Activated CD4-positive, CD25-positive, alpha-beta regulatory T cell treated with anti-CD3 and anti-CD28 coated beads, Interleukin-2, amount 50 U/mL, for 16 hours (primary cell): ENCODE data around the gene VAMP5.
"Not testable (repeated sequence)": the region's sequence is repeated elsewhere in the genome, so short reads cannot be mapped to it uniquely, and the experiment has no call there.

Experiments used
- DNase-seq: peaks from one replicate; pipeline ENCODE4 v3.0.0-alpha.2; 2020; ENCODE audit warnings: low read depth, low spot score

The VAMP5 gene

GRCh38 chr2:85550486-85550885 is 33.7 kb upstream of the VAMP5 start:
- no peak for DNase-seq

GRCh38 chr2:85551698-85552678 is 32.2 kb upstream of the VAMP5 start:
- DNase-seq: peak; percentile 85

- no peak for DNase-seq
These were observed 31.0 kb upstream of the VAMP5 start for GRCh38 chr2:85553184-85553583.

- no peak for DNase-seq
These were observed 29.1 kb upstream of the VAMP5 start for GRCh38 chr2:85554980-85555612.

GRCh38 chr2:85557130-85557529 is 27.1 kb upstream of the VAMP5 start:
- no peak for DNase-seq

DNA sequence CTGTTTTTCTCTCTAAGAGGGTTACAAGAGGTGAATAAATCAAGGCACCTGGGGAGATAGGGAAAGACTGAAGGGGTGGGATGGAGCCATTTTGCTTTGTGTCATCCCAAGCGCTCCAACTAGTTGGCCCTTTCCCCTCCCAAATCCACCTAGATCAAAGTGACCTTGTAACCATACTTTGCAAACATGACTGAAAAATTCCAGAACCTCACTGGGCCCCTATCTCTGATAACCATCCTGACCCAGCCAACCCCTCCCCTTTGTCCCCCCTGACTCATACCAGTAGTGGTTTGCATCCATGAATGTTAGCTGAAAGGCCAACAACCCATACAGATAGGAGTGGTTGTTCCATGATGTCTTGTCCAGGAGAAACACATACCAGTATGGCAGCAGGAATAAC is 26.1 kb upstream of the VAMP5 start:
- DNase-seq: no peak

DNA sequence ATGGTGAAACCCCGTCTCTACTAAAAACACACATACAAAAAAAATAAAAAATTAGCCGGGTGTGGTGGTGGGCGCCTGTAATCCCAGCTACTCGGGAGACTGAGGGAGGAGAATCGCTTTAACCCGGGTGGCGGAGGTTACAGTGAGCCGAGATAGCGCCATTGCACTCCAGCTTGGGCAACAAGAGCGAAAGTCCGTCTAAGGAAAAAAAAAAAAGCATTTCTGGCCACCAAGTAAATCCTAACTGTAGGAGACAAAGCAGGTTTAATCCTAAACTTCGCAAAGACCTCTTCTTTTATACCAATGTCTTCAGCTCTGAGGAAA is 23.9 kb upstream of the VAMP5 start:
- DNase-seq: not testable (repeated sequence)

GRCh38 chr2:85560812-85561279 is 23.4 kb upstream of the VAMP5 start:
- DNase-seq: no peak

DNA sequence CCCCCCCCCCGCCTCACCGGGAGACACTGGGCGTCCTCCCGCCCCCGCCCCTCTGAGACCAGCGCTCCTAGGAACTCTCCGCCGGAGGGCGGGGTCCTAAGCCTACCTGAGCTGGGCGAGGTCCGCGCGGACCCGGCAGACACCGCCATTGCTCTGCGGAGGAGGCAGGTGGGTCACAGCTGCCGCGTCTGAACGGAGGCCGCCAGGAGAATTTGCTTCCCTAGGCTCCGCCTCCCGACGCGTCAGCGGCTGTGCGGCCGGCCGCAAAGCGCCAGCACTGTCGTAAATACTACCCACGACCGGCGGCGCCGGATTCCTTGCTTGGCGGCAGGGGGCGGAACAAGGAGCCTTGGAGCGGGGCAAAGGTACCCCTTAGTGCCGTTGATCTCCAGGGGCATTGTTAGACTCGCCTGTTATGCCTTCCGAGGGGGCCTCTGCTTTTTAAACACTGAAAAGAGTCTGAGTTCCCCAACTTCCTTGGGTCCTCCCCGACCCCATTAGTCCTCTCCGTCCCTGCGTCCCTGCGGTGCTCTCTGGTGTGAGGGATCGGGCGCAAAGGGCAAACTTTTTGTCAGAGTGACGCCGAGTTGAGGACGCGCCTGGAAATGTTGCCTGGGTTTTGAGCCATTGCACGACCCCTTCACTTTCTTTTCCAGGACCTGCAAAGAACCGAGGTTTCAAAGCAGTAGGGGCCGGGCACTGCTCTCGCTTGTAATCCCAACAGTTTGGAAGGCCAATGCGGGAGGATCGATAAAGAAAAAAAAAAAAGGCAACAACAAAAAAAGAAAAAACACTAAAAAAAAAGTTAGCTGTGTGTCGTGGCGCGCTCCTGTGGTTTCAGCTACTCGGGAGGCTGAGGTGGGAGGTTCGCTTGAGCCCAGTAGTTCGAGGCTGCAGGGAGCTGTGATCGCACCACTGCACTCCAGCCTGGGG is 22.7 kb upstream of the VAMP5 start, which contains the start of gene GGCX:
Gene GGCX (minus strand): TSS at position 214 of the 933 bp plus-strand sequence. CDS start 65 bp downstream, at position 149.
- peak; percentile 91 for DNase-seq

DNA sequence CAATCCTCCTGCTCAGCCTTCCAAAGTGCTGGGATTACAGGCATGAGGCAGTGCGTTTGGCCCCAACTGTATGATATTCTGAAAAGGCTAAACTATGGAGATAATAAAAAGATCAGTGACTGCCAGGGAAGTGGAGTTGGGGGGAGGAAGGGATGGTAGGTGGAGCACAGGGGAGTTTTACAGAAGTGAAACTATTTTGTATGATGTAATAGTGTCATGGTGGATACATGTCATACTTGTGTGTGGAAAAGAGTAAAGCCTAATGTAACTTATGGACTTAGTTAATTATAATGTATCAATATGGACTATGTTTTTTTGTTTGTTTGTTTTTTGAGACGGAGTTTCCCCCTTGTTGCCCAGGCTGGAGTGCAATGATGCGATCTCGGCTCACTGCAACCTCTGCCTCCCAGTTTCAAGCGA is 20.1 kb upstream of the VAMP5 start:
- no peak for DNase-seq

DNA sequence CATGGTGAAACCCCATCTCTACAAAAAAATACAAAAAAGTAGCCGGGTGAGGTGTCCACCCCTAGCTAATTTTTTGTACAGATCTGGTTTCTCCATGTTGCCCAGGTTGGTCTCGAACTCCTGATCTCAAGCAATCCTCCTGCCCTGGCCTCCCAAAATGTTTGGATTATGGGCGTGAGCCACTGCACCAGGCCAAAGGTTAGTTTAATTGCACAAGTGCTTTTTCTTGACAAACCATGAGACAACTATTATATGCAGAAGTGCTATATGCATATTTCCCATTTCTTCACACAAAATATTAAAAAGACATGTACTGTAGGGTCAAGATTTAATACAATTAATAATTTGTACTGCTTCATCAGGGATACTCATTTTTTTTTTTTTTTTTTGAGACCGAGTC is 18.0 kb upstream of the VAMP5 start:
- DNase-seq: no peak

GRCh38 chr2:85575739-85576138 is 8.5 kb upstream of the VAMP5 start:
- no peak for DNase-seq

GRCh38 chr2:85577063-85577385 is 7.2 kb upstream of the VAMP5 start:
- DNase-seq: no peak

DNA sequence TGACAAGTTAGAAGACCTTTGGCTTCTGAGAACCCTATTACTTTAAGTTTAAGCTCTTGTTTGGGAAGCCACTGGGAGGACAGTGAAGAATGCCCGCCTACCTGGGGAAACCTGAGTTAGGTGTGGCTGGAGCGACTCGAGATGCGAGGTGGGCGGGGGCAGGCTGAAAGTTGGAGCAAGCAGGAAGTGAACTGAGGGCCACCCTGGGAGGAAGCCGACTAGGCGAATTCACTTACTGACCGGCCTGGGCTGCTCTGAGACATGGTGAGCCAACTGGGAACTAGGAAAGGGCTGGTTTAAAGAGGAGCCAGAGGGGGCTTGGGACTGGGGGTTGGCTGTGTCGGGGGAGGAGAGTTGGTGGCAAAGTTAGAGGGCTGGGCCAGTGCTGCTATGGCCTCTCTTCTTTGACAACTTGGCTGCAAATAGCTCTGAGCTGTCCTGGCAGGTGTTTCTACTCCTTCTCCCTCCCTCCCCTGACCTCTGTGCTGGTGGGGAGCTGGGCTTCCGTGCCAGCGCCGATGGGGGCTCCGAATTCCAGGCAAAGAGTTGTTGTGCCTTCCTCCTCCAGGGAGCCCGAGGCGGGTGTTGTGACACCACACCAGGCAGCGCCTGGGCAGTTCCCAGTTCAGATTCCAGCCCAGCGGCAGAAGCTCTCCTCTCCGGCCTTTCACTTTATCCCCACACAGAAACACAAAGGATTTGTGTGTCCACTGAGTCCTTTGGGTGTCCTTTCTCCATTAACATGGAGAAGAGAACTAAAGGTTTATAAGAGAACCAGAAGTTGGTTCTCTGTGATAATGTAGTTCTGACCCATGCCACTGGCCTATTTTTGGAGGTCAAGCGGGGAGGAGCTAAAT is 6.6 kb upstream of the VAMP5 start, which contains the start of gene VAMP8:
Gene VAMP8 (plus strand): TSS at position 201 of the 857 bp plus-strand sequence. CDS start 61 bp downstream, at position 262.
- DNase-seq: peak; percentile 28

DNA sequence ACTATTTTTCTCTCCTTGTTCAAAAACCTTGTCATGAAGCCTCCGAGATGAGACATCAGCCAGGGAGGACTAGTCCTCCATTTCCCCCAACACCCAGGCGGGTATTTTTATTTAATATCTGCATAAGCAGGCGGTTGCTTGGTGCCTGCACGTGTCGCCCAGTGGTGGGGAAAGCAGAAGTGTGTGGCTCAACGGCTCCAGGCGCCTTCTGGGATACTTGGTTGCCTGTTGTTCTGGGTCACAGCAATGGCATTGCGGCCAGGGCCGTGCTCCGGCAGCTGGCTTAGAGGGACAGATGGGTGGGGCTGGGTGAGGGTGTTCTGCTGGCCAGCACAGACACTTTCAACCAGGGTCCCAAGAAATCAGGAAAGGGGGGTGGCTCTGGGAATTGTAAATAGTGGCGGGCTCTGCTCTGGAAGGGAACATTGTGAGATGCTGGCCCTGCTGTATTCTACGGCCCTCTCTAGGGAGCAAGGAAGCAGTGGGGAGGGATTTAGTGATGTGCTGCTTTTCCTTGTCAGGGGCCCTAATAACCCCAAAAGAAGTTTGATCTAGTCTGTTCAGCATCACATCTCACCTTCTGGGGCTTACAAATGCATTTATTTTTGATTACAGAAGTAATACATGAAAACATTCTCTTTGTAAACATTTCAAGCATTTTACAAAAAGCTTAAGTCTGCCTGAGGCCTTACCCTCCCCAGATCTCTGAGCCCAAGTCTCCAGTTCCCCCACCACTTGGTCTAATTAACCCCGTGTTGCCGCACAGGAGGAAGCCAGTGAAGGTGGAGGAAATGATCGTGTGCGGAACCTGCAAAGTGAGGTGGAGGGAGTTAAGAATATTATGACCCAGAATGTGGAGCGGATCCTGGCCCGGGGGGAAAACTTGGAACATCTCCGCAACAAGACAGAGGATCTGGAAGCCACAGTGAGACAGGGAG is 5.7 kb upstream of the VAMP5 start:
- no peak for DNase-seq

DNA sequence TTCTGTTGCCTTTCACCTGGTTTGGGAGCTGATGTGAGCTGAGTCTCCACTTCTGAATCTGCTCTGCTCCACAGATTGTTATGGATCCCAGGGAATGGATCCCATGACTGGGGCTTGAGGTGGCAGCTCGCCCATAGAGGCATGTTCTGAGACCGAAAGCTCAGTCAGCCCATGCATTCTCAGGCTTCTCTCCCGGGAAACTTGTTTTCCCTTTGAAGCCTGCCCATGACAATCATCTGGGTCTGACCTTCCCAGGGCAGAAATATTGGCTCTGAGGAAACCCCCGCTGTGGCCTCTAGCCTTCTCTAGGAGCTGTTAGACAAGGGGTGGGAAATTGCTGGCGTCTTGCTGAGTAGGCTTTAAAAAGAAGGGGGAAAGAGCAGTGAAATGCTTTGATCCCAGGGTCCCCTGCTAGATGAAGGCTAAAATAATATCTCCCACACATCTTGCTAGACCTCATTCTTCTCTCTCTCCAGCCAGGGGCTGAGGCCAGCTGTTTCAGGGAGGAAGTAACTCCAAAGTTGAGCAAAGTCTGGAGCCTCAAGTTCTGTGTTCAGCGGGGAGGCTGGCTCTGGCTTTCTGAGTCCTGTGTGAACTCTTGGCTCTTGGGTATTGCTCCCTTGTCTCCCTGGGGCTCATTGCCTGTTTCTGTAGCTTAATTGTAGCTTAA is 4.8 kb upstream of the VAMP5 start:
- no peak for DNase-seq

DNA sequence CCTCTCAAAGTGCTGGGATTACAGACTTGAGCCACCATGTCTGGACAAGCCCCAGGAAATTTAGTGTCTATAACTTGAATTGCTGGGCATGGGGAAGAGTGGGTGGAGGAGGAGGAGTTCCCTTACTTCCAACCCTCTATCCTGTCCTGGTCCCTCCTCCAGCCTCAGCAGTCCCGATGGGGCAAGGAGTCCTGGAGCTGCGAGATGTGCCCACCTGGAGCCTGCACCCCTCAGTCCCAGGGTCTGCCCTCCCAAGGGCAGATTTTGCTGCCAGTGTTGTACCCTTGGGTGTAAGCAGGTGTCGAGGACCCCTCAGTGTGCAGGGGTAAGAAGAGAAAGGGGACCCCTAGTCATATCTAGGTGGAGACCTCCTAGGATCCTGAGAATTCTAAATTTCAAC is 4.0 kb upstream of the VAMP5 start:
- no peak for DNase-seq

- no peak for DNase-seq
These were observed 1.7 kb upstream of the VAMP5 start for GRCh38 chr2:85582492-85582891.
